H1 (cell line): Measurements from ENCODE around the gene F2.

Experiments used
- CTBP2 ChIP-seq: IDR thresholded peaks from 2 replicates; pipeline ENCODE4 v1.7.0; 2011; ENCODE audit warnings: borderline replicate concordance, mild to moderate bottlenecking, moderate library complexity, mixed read lengths, low read length; ENCODE audit not compliant: insufficient read depth, insufficient read length
- CTCF ChIP-seq, 3 experiments: IDR thresholded peaks; 1 replicate in 2 of 3; 2 replicates in 1 of 3; pipeline versions ENCODE4 v1.5.1 to v1.6.1; 2011; ENCODE audit warnings: low read length in 3 of 3, mild to moderate bottlenecking in 3 of 3, inconsistent platforms in 2 of 3, low read depth in 1 of 3, moderate library complexity in 1 of 3; ENCODE audit not compliant: insufficient read depth in 1 of 3; ENCODE audit errors: control extremely low read depth in 1 of 3
- EZH2 ChIP-seq: fragments of 200-600 bp; sonication (generic); IDR thresholded peaks from 2 replicates; pipeline ENCODE4 v1.7.1; 2012; ENCODE audit warnings: low read depth, mild to moderate bottlenecking, moderate library complexity, low read length, inconsistent platforms; ENCODE audit not compliant: severe bottlenecking
- GTF2F1 ChIP-seq: IDR thresholded peaks from 2 replicates; pipeline ENCODE4 v1.6.1; 2012; ENCODE audit warnings: low read depth, low read length, improper control_type of control experiment, borderline replicate concordance
- KDM1A ChIP-seq: fragments of 200-600, 300-600 bp; sonication (generic); IDR thresholded peaks from 2 replicates; pipeline ENCODE4 v1.7.1; 2016; ENCODE audit warnings: mild to moderate bottlenecking, low read length, borderline replicate concordance
- MAX ChIP-seq: IDR thresholded peaks from 2 replicates; pipeline ENCODE4 v1.6.1; 2012; ENCODE audit warnings: inconsistent platforms
- PHF8 ChIP-seq: fragments of 200-600 bp; sonication (generic); conservative IDR thresholded peaks from 2 replicates; pipeline ENCODE4 v1.7.1; 2012; ENCODE audit warnings: low read depth, mild to moderate bottlenecking, inconsistent platforms, low read length, moderate library complexity
- POLR2A ChIP-seq, 2 experiments: IDR thresholded peaks; 1 replicate in 1 of 2; 2 replicates in 1 of 2; pipeline ENCODE4 v1.6.1; 2011; ENCODE audit warnings: low read depth in 2 of 2, low read length in 2 of 2, mild to moderate bottlenecking in 2 of 2; ENCODE audit errors: control extremely low read depth in 1 of 2
- POLR2AphosphoS5 ChIP-seq: IDR thresholded peaks from 2 replicates; pipeline ENCODE4 v1.6.1; 2011; ENCODE audit warnings: low read depth, low read length
- RAD21 ChIP-seq, 2 experiments: IDR thresholded peaks in 1 of 2; conservative IDR thresholded peaks in 1 of 2; 2 replicates each; pipeline ENCODE4 v1.6.1; 2011; ENCODE audit warnings: low read depth in 2 of 2, low read length in 2 of 2, improper control_type of control experiment in 1 of 2, inconsistent platforms in 1 of 2, mild to moderate bottlenecking in 1 of 2, moderate library complexity in 1 of 2
- RFX5 ChIP-seq: IDR thresholded peaks from 2 replicates; pipeline ENCODE4 v1.6.1; 2011; ENCODE audit warnings: low read depth, low read length, improper control_type of control experiment, borderline replicate concordance
- RXRA ChIP-seq: IDR thresholded peaks from 2 replicates; pipeline ENCODE4 v1.6.1; 2011; ENCODE audit warnings: low read depth, mild to moderate bottlenecking, low read length, moderate library complexity; ENCODE audit not compliant: insufficient read depth
- SRF ChIP-seq: IDR thresholded peaks from 2 replicates; pipeline ENCODE4 v1.6.1; 2011; ENCODE audit warnings: mild to moderate bottlenecking, low read depth, low read length, moderate library complexity
- ZNF274 ChIP-seq: IDR thresholded peaks from 2 replicates; pipeline ENCODE4 v1.7.0; 2012; ENCODE audit warnings: low read length, borderline replicate concordance; ENCODE audit errors: extremely low read depth

GRCh38 chr11:46743043-46743442 is 24.0 kb downstream of the F2 start:
- TF ChIP-seq GTF2F1 (no peak), KDM1A (no peak), CTCF (IDR thresholded peaks at IDR 0.05; ENCODE audit: control extremely low read depth in 1 of 3, insufficient read depth in 1 of 3, low read depth in 1 of 3, low read length in 3 of 3) (no peak), RFX5 (no peak), MAX (no peak), POLR2A (IDR thresholded peaks at IDR 0.05; ENCODE audit: control extremely low read depth in 1 of 2, low read depth in 2 of 2, low read length in 2 of 2) (no peak), POLR2AphosphoS5 (no peak), ZNF274 (no peak), RAD21 (IDR thresholded peaks at IDR 0.05 in 1 of 2, conservative IDR thresholded peaks at IDR 0.05 in 1 of 2; ENCODE audit: low read depth in 2 of 2, low read length in 2 of 2) (no peak), EZH2 (no peak), SRF (no peak), PHF8 (no peak), RXRA (no peak), CTBP2 (no peak)
